Measurements from ENCODE around the gene MEPCE.

- TF ChIP-seq, protein P1, sequence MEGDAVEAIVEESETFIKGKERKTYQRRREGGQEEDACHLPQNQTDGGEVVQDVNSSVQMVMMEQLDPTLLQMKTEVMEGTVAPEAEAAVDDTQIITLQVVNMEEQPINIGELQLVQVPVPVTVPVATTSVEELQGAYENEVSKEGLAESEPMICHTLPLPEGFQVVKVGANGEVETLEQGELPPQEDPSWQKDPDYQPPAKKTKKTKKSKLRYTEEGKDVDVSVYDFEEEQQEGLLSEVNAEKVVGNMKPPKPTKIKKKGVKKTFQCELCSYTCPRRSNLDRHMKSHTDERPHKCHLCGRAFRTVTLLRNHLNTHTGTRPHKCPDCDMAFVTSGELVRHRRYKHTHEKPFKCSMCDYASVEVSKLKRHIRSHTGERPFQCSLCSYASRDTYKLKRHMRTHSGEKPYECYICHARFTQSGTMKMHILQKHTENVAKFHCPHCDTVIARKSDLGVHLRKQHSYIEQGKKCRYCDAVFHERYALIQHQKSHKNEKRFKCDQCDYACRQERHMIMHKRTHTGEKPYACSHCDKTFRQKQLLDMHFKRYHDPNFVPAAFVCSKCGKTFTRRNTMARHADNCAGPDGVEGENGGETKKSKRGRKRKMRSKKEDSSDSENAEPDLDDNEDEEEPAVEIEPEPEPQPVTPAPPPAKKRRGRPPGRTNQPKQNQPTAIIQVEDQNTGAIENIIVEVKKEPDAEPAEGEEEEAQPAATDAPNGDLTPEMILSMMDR (conservative IDR thresholded peaks at IDR 0.05) = no peak
- no peak for TF ChIP-seq ZFX (IDR thresholded peaks at IDR 0.05)
These were observed 27.4 kb downstream of the MEPCE start for GRCh38 chr7:100457033-100457432.
